GM19438 (cell line): ENCODE data around the gene CENPP.

Source experiments
- ATAC-seq: cut with Tn5 transposase; IDR thresholded peaks from one replicate; pipeline ENCODE4 v1.9.1; 2021; ENCODE audit warnings: low read depth; ENCODE audit not compliant: unreplicated experiment

Gene CENPP

GRCh38 chr9:92468206-92468605 is 142.5 kb downstream of the CENPP start:
- no peak for ATAC-seq

GRCh38 chr9:92474587-92474986 is 148.8 kb downstream of the CENPP start:
- no peak for ATAC-seq

- ATAC-seq = no peak
These were observed 151.2 kb downstream of the CENPP start for GRCh38 chr9:92476962-92477361.

- ATAC-seq = no peak
These were observed 153.0 kb downstream of the CENPP start for GRCh38 chr9:92478783-92479182.

GRCh38 chr9:92479346-92479745 is 153.6 kb downstream of the CENPP start:
- ATAC-seq = no peak

GRCh38 chr9:92480291-92480771 is 154.6 kb downstream of the CENPP start:
- no peak for ATAC-seq

GRCh38 chr9:92480986-92481633 is 155.4 kb downstream of the CENPP start:
- no peak for ATAC-seq

GRCh38 chr9:92482329-92482728 is 156.6 kb downstream of the CENPP start, which contains the start of gene ASPN:
ASPN (minus strand) TSS chr9:92482506.
- no peak for ATAC-seq

GRCh38 chr9:92482805-92483204 is 157.1 kb downstream of the CENPP start:
- ATAC-seq = no peak

GRCh38 chr9:92483627-92484545 is 158.1 kb downstream of the CENPP start:
- no peak for ATAC-seq

- no peak for ATAC-seq
These were observed 158.8 kb downstream of the CENPP start for GRCh38 chr9:92484563-92484962.

GRCh38 chr9:92486371-92486770 is 160.6 kb downstream of the CENPP start:
- no peak for ATAC-seq

GRCh38 chr9:92488681-92489550 is 163.2 kb downstream of the CENPP start:
- no peak for ATAC-seq

GRCh38 chr9:92492781-92493401 is 167.1 kb downstream of the CENPP start:
- ATAC-seq = no peak

- ATAC-seq = no peak
These were observed 168.1 kb downstream of the CENPP start for GRCh38 chr9:92493749-92494387.

- no peak for ATAC-seq
These were observed 169.1 kb downstream of the CENPP start for GRCh38 chr9:92494856-92495255.

GRCh38 chr9:92496396-92497176 is 170.8 kb downstream of the CENPP start:
- no peak for ATAC-seq

- ATAC-seq = no peak
These were observed 173.9 kb downstream of the CENPP start for GRCh38 chr9:92499701-92500100.

- no peak for ATAC-seq
These were observed 175.0 kb downstream of the CENPP start for GRCh38 chr9:92500725-92501124.
